HepG2 (cell line): ENCODE results near the gene EFCAB14. TPM values are rescaled to one million over a fixed set of nuclear protein-coding genes. Genes with fewer than 3 reads are reported as not detected.

Source experiments
- EHMT2 ChIP-seq: fragments of 200-600 bp; sonication (generic); IDR thresholded peaks from 2 replicates; pipeline ENCODE4 v1.7.0; 2017; ENCODE audit warnings: antibody characterized with exemption, low read depth, low read length, borderline replicate concordance
- HDAC1 ChIP-seq: sonication (generic); formaldehyde crosslinking; IDR thresholded peaks from 2 replicates; pipeline ENCODE4 v1.5.1; 2020; ENCODE audit warnings: mild to moderate bottlenecking, missing genetic modification reagents
- HMGXB3 ChIP-seq: sonication (generic); formaldehyde crosslinking; IDR thresholded peaks from 2 replicates; pipeline ENCODE4 v1.4.0; 2020; ENCODE audit warnings: missing genetic modification reagents, borderline replicate concordance
- IRF2 ChIP-seq: IDR thresholded peaks from 2 replicates; pipeline ENCODE4 v1.6.1; 2018; ENCODE audit warnings: missing genetic modification reagents, missing compliant biosample characterization
- KDM5B ChIP-seq: sonication (generic); formaldehyde crosslinking; IDR thresholded peaks from 2 replicates; pipeline ENCODE4 v1.4.0; 2020; ENCODE audit warnings: missing genetic modification reagents, mild to moderate bottlenecking, borderline replicate concordance
- MTERF4 ChIP-seq: sonication (generic); formaldehyde crosslinking; IDR thresholded peaks from 2 replicates; pipeline ENCODE4 v1.8.0; 2023; ENCODE audit warnings: mild to moderate bottlenecking, missing genetic modification reagents
- NR2C2 ChIP-seq: sonication (generic); formaldehyde crosslinking; IDR thresholded peaks from 2 replicates; pipeline ENCODE4 v1.4.0; 2020; ENCODE audit warnings: missing genetic modification reagents, mild to moderate bottlenecking, moderate library complexity, borderline replicate concordance
- PHF5A ChIP-seq: IDR thresholded peaks from one replicate; pipeline ENCODE4 v1.6.1; 2018; ENCODE audit warnings: low read depth, missing genetic modification reagents; ENCODE audit not compliant: unreplicated experiment
- PPARG ChIP-seq: conservative IDR thresholded peaks from 2 replicates; pipeline ENCODE4 v1.6.1; 2016; ENCODE audit warnings: missing biosample characterization, missing genetic modification reagents
- RBFOX2 ChIP-seq: fragments of 200-400 bp; formaldehyde crosslinking; IDR thresholded peaks from 2 replicates; pipeline ENCODE4 v1.6.1; 2017; ENCODE audit warnings: low read depth, mild to moderate bottlenecking, low read length
- SIN3B ChIP-seq: fragments of 150-350 bp; IDR thresholded peaks from 2 replicates; pipeline ENCODE4 v1.6.1; 2014; ENCODE audit warnings: low read length
- SMAD9 ChIP-seq: sonication (generic); formaldehyde crosslinking; IDR thresholded peaks from 2 replicates; pipeline ENCODE4 v1.5.1; 2020; ENCODE audit warnings: mild to moderate bottlenecking, missing genetic modification reagents
- ZFP37 ChIP-seq: sonication (generic); formaldehyde crosslinking; IDR thresholded peaks from 2 replicates; pipeline ENCODE4 v1.4.0; 2020; ENCODE audit warnings: missing genetic modification reagents, borderline replicate concordance
- ZFYVE20 ChIP-seq: sonication (generic); formaldehyde crosslinking; IDR thresholded peaks from 2 replicates; pipeline ENCODE4 v1.8.0; 2023; ENCODE audit warnings: low read depth, mild to moderate bottlenecking, moderate library complexity, missing genetic modification reagents, borderline replicate concordance
- ZNF207 ChIP-seq: fragments of 450-650 bp; IDR thresholded peaks from 2 replicates; pipeline ENCODE4 v1.6.1; 2016; ENCODE audit warnings: antibody characterized with exemption, borderline replicate concordance
- ZNF333 ChIP-seq: sonication (generic); formaldehyde crosslinking; IDR thresholded peaks from 2 replicates; pipeline ENCODE4 v1.4.0; 2020; ENCODE audit warnings: mild to moderate bottlenecking, missing genetic modification reagents, borderline replicate concordance
- ZNF337 ChIP-seq: sonication (generic); formaldehyde crosslinking; IDR thresholded peaks from 2 replicates; pipeline ENCODE4 v1.5.1; 2020; ENCODE audit warnings: missing genetic modification reagents, low read depth, mild to moderate bottlenecking, borderline replicate concordance
- ZNF34 ChIP-seq: sonication (generic); formaldehyde crosslinking; IDR thresholded peaks from 2 replicates; pipeline ENCODE4 v1.4.0; 2020; ENCODE audit warnings: mild to moderate bottlenecking, missing genetic modification reagents, borderline replicate concordance
- ZNF883 ChIP-seq: sonication (generic); formaldehyde crosslinking; IDR thresholded peaks from 2 replicates; pipeline ENCODE4 v1.5.1; 2020; ENCODE audit warnings: mild to moderate bottlenecking, missing genetic modification reagents; ENCODE audit errors: not compliant biosample characterization
- polyA plus RNA-seq, 8 experiments: library from polyadenylated mRNA; depleted of rRNA in 3 of 8; stranded (reverse) in 7 of 8; unstranded in 1 of 8; fragments of >200 nt; fragmentation: Illumina TruSeq in 4 of 8; extraction: Trizol in 4 of 8; gene quantifications; 2 replicates each; pipeline versions ENCODE4 v1.2.1 to v1.2.3, GENCODE V29; 2011 to 2016; ENCODE audit warnings: low read depth in 4 of 8, missing spikeins in 1 of 8, mixed read lengths in 1 of 8; ENCODE audit not compliant: insufficient read depth in 1 of 8
- total RNA-seq, 5 experiments: library from RNA; depleted of rRNA; stranded (reverse); fragments of >200 nt; fragmentation: Illumina TruSeq; extraction: Trizol; gene quantifications; 2 replicates each; pipeline ENCODE4 v1.2.3, GENCODE V29; 2016; ENCODE audit warnings: low read depth in 1 of 5
- TF ChIP-seq, protein P1 (sequence below): sonication (generic); formaldehyde crosslinking; IDR thresholded peaks from 2 replicates; pipeline ENCODE4 v1.8.0; 2022; ENCODE audit warnings: mild to moderate bottlenecking, missing genetic modification reagents

The EFCAB14 gene
- total and polyA plus RNA-seq, 2 of the 13 experiments (the other 11 are each of a cell fraction or from before 2014, with no cell fraction given): 13.4 to 17.9 TPM

GRCh38 chr1:46718727-46719622 lies at the start of gene EFCAB14 (continued):
- TF ChIP-seq HMGXB3 (CRISPR knock-in tag) (peak; percentile 100), ZFYVE20 (CRISPR knock-in tag) (no peak), ZNF207 (no peak), SMAD9 (CRISPR knock-in tag) (no peak), EHMT2 (no peak), NR2C2 (CRISPR knock-in tag) (peak; percentile 91), RBFOX2 (peak; percentile 95), MTERF4 (no peak), PPARG (CRISPR knock-in tag) (peak; percentile 43; the same call in 1 of the 2 replicates), ZNF333 (no peak; the same call in 1 of the 2 replicates), HDAC1 (CRISPR knock-in tag) (peak; percentile 83), SIN3B (peak; percentile 17; the same call in 1 of the 2 replicates), KDM5B (CRISPR knock-in tag) (peak; percentile 72; the same call in 1 of the 2 replicates), PHF5A (CRISPR knock-in tag) (no peak), ZNF34 (CRISPR knock-in tag) (no peak), ZNF883 (CRISPR knock-in tag) (no peak), IRF2 (CRISPR knock-in tag) (peak; percentile 69; the same call in 1 of the 2 replicates), ZNF337 (no peak), ZFP37 (CRISPR knock-in tag) (no peak)
- TF ChIP-seq, protein P1, sequence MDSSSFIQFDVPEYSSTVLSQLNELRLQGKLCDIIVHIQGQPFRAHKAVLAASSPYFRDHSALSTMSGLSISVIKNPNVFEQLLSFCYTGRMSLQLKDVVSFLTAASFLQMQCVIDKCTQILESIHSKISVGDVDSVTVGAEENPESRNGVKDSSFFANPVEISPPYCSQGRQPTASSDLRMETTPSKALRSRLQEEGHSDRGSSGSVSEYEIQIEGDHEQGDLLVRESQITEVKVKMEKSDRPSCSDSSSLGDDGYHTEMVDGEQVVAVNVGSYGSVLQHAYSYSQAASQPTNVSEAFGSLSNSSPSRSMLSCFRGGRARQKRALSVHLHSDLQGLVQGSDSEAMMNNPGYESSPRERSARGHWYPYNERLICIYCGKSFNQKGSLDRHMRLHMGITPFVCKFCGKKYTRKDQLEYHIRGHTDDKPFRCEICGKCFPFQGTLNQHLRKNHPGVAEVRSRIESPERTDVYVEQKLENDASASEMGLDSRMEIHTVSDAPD (CRISPR knock-in tag): no peak
